ENCODE results near the gene NOSIP. TPM values are rescaled to one million over a fixed set of nuclear protein-coding genes. Genes with fewer than 3 reads are reported as not detected.

Gene NOSIP
- total RNA-seq, 1 donor from 2014 or later = 94.4 TPM

DNA sequence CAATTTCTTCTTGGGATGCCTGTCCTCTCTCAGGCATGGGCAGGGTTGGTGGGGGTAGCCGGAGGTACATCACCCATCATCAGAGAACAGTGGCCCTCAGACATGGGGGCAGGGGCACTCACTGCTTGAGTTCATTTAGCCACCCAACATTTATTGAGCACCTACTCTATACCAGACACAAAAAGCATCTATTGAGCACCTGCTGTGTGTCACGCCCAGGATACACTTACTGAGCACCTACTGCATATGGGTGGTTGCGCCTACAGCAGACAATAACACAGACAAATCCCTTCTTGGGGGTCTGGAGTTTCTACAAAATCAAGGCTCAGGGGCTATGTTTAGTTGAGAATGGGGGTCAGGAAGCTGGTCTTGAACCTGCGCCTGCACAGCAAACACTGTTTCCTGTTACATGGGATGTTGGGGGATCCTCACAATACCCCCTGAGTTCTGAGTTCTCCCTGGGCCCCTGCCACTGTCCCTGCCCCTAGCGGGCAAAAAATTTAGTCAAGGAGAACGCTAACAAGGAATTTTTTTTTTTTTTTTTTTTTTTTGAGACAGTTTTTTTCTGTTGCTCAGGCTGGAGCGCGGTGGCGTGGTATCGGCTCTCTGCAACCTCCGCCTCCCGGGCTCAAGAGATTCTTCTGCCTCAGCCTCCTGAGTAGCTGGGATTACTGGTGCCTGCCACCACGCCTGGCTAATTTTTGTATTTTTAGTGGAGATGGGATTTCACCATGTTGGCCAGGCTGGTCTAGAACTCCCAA is 41.0 kb downstream of the NOSIP start:
- H3K9me3 Mint-ChIP-seq (ENCODE audit: unreplicated experiment) = peaks cover 3% of the 10 kb centered on the region
- TF ChIP-seq, protein P1, sequence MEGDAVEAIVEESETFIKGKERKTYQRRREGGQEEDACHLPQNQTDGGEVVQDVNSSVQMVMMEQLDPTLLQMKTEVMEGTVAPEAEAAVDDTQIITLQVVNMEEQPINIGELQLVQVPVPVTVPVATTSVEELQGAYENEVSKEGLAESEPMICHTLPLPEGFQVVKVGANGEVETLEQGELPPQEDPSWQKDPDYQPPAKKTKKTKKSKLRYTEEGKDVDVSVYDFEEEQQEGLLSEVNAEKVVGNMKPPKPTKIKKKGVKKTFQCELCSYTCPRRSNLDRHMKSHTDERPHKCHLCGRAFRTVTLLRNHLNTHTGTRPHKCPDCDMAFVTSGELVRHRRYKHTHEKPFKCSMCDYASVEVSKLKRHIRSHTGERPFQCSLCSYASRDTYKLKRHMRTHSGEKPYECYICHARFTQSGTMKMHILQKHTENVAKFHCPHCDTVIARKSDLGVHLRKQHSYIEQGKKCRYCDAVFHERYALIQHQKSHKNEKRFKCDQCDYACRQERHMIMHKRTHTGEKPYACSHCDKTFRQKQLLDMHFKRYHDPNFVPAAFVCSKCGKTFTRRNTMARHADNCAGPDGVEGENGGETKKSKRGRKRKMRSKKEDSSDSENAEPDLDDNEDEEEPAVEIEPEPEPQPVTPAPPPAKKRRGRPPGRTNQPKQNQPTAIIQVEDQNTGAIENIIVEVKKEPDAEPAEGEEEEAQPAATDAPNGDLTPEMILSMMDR (IDR thresholded peaks at IDR 0.05; ENCODE audit: partially characterized antibody, unreplicated experiment) = no peak
- no peak overlapping the region for H3K4me3 Mint-ChIP-seq (ENCODE audit: unreplicated experiment)

DNA sequence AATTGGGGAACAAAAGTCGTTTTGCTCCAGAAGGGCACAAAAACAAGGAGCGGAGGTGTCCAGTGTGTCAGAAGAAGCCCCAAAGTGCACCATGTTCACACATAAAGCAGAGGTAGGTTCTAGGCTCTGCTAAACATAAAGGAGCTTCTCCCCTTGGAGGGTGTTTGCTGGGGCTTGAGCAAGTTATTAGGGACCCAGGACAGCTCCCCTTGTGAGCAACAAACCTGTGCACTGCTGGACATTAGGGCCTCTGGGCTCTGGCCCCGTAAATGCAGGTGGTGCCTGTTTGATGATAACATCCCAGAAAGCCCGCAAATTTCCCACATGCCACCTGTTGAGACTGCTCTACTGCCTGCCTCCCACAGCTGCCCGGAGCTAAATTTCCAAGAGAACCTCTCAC is 41.7 kb downstream of the NOSIP start:
- H3K4me3 Mint-ChIP-seq (ENCODE audit: unreplicated experiment) = no peak overlapping the region
- H3K27ac Mint-ChIP-seq (ENCODE audit: unreplicated experiment) = no peak overlapping the region
- TF ChIP-seq, protein P1 (IDR thresholded peaks at IDR 0.05; ENCODE audit: partially characterized antibody, unreplicated experiment) = no peak
- peaks cover 4% of the 10 kb centered on the region for H3K9me3 Mint-ChIP-seq (ENCODE audit: unreplicated experiment)
- no peak for DNase-seq
- H3K4me1 Mint-ChIP-seq (ENCODE audit: low read depth, unreplicated experiment) = peaks cover 2% of the 10 kb centered on the region
- peaks cover 8% of the 10 kb centered on the region for H3K27me3 Mint-ChIP-seq (ENCODE audit: unreplicated experiment)
- H3K36me3 Mint-ChIP-seq (ENCODE audit: unreplicated experiment) = no peaks in the 10 kb centered on the region

More for the DNA sequence above, 41.0 kb downstream of the NOSIP start:
- Mint-ChIP-seq H3K36me3 (ENCODE audit: unreplicated experiment) (no peaks in the 10 kb centered on the region), H3K4me1 (ENCODE audit: low read depth, unreplicated experiment) (peaks cover 1% of the 10 kb centered on the region), H3K27ac (ENCODE audit: unreplicated experiment) (no peak overlapping the region), H3K27me3 (ENCODE audit: unreplicated experiment) (peaks cover 7% of the 10 kb centered on the region)
- no peak for DNase-seq

DNA sequence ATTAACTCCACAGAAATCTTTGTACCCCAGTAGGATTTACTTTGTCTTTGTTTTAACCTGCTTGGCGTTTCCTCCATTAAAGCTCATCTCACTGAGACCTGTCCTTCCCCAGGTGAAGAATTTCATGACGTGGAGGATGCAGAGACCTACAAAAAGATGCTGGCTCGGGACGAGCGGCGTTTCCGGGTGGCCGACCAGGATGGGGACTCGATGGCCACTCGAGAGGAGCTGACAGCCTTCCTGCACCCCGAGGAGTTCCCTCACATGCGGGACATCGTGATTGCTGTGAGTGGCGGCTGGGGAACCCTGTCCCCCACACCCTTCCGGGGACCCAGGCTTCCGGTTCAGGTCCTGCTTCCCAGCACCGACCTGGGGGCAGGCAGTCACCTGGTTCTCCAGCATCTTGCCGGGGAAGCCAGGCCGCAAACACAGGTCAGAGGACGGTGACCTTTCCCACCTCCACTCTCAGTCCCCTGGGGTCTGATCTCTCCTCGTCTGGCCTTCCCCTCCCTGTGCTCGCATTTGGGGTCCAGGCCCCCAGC is 43.4 kb downstream of the NOSIP start:
- TF ChIP-seq, protein P1 (IDR thresholded peaks at IDR 0.05; ENCODE audit: partially characterized antibody, unreplicated experiment) = no peak
- no peak for DNase-seq
- no peak overlapping the region for H3K4me3 Mint-ChIP-seq (ENCODE audit: unreplicated experiment)
- H3K4me1 Mint-ChIP-seq (ENCODE audit: low read depth, unreplicated experiment) = peaks cover 2% of the 10 kb centered on the region
- H3K9me3 Mint-ChIP-seq (ENCODE audit: unreplicated experiment) = peaks cover 8% of the 10 kb centered on the region
- H3K27ac Mint-ChIP-seq (ENCODE audit: unreplicated experiment) = no peak overlapping the region
- H3K36me3 Mint-ChIP-seq (ENCODE audit: unreplicated experiment) = no peaks in the 10 kb centered on the region
- peaks cover 10% of the 10 kb centered on the region for H3K27me3 Mint-ChIP-seq (ENCODE audit: unreplicated experiment)

DNA sequence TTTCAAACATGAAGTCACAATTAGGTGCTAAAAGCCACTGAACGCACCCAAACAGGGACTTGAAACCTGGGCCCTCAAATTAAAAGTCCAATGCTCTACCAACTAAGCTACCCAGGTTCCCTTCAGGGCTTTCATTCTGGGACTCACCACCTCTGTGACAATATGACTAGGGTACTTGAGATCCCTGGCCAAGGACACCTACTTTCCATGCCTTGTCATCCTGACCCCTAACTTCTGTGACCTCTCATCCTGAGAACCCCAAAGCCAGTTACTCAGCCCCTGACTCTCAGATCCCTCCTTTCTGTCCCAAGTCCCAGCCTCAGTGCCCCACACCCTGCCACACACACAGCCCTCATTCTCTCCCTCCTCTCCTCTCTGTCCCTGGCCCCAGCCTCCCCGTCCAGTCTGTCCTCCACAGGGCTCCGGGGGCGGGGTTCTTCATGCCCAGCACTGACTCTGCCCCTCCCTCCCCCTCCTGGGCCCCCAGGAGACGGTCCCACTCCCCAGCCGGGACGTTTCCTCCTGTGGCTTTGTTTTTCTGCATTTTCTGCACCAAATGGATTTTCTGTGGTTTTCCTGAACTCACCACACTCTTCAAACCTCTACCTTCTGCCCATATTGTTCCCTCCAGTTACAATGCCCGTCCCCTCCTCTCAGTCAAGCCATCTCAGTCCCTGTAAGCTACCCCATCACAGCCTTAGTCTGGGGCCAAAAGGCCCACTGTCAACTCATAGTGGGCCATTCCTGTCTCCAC is 45.5 kb downstream of the NOSIP start:
- no peak for DNase-seq
- Mint-ChIP-seq H3K27ac (ENCODE audit: unreplicated experiment) (no peak overlapping the region), H3K4me1 (ENCODE audit: low read depth, unreplicated experiment) (peaks cover 2% of the 10 kb centered on the region), H3K27me3 (ENCODE audit: unreplicated experiment) (peaks cover 10% of the 10 kb centered on the region), H3K9me3 (ENCODE audit: unreplicated experiment) (peaks cover 8% of the 10 kb centered on the region), H3K4me3 (ENCODE audit: unreplicated experiment) (peak overlapping the region; percentile 90), H3K36me3 (ENCODE audit: unreplicated experiment) (no peaks in the 10 kb centered on the region)
- TF ChIP-seq, protein P1 (IDR thresholded peaks at IDR 0.05; ENCODE audit: partially characterized antibody, unreplicated experiment) = no peak
